ENCODE data around the gene ACTL10. TPM values are rescaled to one million over a fixed set of nuclear protein-coding genes. Genes with fewer than 3 reads are reported as not detected.

ACTL10 gene
- total and polyA plus RNA-seq, 2 of the 13 experiments (the other 11 are each of a cell fraction or from before 2014, with no cell fraction given), result not detected

- TF ChIP-seq ZNF407 (CRISPR knock-in tag; IDR thresholded peaks at IDR 0.05; ENCODE audit: not compliant biosample characterization) (peak; percentile 31), ATF6 (CRISPR knock-in tag; conservative IDR thresholded peaks at IDR 0.05) (no peak), KLF16 (CRISPR knock-in tag; IDR thresholded peaks at IDR 0.05) (no peak), AGO1 (IDR thresholded peaks at IDR 0.05; ENCODE audit: low read depth, low read length, poor library complexity, severe bottlenecking) (no peak), ZNF367 (CRISPR knock-in tag; IDR thresholded peaks at IDR 0.05; ENCODE audit: borderline replicate concordance) (no peak), ZNF143 (CRISPR knock-in tag; IDR thresholded peaks at IDR 0.05) (peak; percentile 31; the same call in 1 of the 2 replicates), FLYWCH1 (CRISPR knock-in tag; IDR thresholded peaks at IDR 0.05) (no peak), ZNF441 (CRISPR knock-in tag; IDR thresholded peaks at IDR 0.05; ENCODE audit: borderline replicate concordance) (peak; percentile 88; the same call in 1 of the 2 replicates), CENPT (CRISPR knock-in tag; IDR thresholded peaks at IDR 0.05; ENCODE audit: low read depth) (no peak), TBX3 (IDR thresholded peaks at IDR 0.05; ENCODE audit: borderline replicate concordance) (no peak), MATR3 (CRISPR knock-in tag; IDR thresholded peaks at IDR 0.05) (no peak)
- TF ChIP-seq, protein P1, sequence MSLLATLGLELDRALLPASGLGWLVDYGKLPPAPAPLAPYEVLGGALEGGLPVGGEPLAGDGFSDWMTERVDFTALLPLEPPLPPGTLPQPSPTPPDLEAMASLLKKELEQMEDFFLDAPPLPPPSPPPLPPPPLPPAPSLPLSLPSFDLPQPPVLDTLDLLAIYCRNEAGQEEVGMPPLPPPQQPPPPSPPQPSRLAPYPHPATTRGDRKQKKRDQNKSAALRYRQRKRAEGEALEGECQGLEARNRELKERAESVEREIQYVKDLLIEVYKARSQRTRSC (CRISPR knock-in tag; IDR thresholded peaks at IDR 0.05; ENCODE audit: low read depth), result no peak
- TF ChIP-seq, protein P2, sequence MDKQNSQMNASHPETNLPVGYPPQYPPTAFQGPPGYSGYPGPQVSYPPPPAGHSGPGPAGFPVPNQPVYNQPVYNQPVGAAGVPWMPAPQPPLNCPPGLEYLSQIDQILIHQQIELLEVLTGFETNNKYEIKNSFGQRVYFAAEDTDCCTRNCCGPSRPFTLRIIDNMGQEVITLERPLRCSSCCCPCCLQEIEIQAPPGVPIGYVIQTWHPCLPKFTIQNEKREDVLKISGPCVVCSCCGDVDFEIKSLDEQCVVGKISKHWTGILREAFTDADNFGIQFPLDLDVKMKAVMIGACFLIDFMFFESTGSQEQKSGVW (CRISPR knock-in tag; IDR thresholded peaks at IDR 0.05; ENCODE audit: borderline replicate concordance), result no peak; the same call in 1 of the 2 replicates
- TF ChIP-seq, protein P3, sequence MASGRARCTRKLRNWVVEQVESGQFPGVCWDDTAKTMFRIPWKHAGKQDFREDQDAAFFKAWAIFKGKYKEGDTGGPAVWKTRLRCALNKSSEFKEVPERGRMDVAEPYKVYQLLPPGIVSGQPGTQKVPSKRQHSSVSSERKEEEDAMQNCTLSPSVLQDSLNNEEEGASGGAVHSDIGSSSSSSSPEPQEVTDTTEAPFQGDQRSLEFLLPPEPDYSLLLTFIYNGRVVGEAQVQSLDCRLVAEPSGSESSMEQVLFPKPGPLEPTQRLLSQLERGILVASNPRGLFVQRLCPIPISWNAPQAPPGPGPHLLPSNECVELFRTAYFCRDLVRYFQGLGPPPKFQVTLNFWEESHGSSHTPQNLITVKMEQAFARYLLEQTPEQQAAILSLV (CRISPR knock-in tag; IDR thresholded peaks at IDR 0.05; ENCODE audit: borderline replicate concordance), result 0 out of 2 replicates have a peak, but pooled peaks have one; percentile 77
Observed at GRCh38 chr20:33701629-33702450, 35.1 kb downstream of the ACTL10 start (continued).
